Caco-2 (cell line): ENCODE measurements around the gene TMEM170A. TPM values are rescaled to one million over a fixed set of nuclear protein-coding genes. Genes with fewer than 3 reads are reported as not detected.
"Not testable (repeated sequence)": the region's sequence is repeated elsewhere in the genome, so short reads cannot be mapped to it uniquely, and the experiment has no call there.

Experiments
- BruUV-seq: library from RNA; stranded (reverse); fragments of 400-500 nt; replicated peaks from 2 replicates; lab custom pipeline; 2021; lab: Mats Ljungman, UMichigan
- CTCF ChIA-PET: fragments of 300-600 bp; sonication (Branson Sonifier 250); formaldehyde crosslinking; loops from one replicate; lab custom pipeline; 2022; ENCODE audit warnings: antibody characterized with exemption; lab: Charles Lee
- POLR2A ChIA-PET: fragments of 300-600 bp; sonication (Branson Sonifier 250); formaldehyde crosslinking; loops from one replicate; lab custom pipeline; 2022; ENCODE audit warnings: antibody characterized with exemption; lab: Charles Lee
- DNase-seq, 2 experiments: peaks; one replicate each; pipeline versions ENCODE4 v3.0.0 to v3.0.0-alpha.2; 2020 to 2022
- H3K27me3 ChIP-seq: replicated peaks from 2 replicates; pipeline ENCODE4 v1.6.0; 2011; ENCODE audit warnings: low read length; ENCODE audit not compliant: control insufficient read depth, insufficient read depth
- H3K36me3 ChIP-seq: 2 replicates; pipeline ENCODE4 v1.5.1; 2011; ENCODE audit warnings: low read length; ENCODE audit not compliant: control insufficient read depth, insufficient read depth
- H3K4me1 ChIP-seq: fragments of 250-450 bp; sonication (Bioruptor Pico); 2 replicates; pipeline ENCODE4 v1.5.1; 2020; ENCODE audit warnings: mild to moderate bottlenecking
- H3K4me3 ChIP-seq: 2 replicates; pipeline ENCODE4 v1.5.1; 2011; ENCODE audit warnings: low read depth, mild to moderate bottlenecking, control low read depth, low read length
- H3K9me3 ChIP-seq: fragments of 250-450 bp; sonication (Bioruptor Pico); 2 replicates; pipeline ENCODE4 v1.5.1; 2020; ENCODE audit warnings: mild to moderate bottlenecking, moderate library complexity
- H3K27ac Mint-ChIP-seq: one replicate; pipeline ENCODE4 v1.8.0; 2022; ENCODE audit warnings: mixed read lengths; ENCODE audit not compliant: unreplicated experiment
- H3K27me3 Mint-ChIP-seq: one replicate; pipeline ENCODE4 v1.8.0; 2022; ENCODE audit warnings: mixed read lengths; ENCODE audit not compliant: insufficient read depth, unreplicated experiment
- H3K36me3 Mint-ChIP-seq: one replicate; pipeline ENCODE4 v1.8.0; 2022; ENCODE audit warnings: mild to moderate bottlenecking, mixed read lengths; ENCODE audit not compliant: insufficient read depth, unreplicated experiment
- H3K4me1 Mint-ChIP-seq: one replicate; pipeline ENCODE4 v1.8.0; 2022; ENCODE audit warnings: low read depth, mixed read lengths; ENCODE audit not compliant: unreplicated experiment
- H3K4me3 Mint-ChIP-seq: one replicate; pipeline ENCODE4 v1.8.0; 2022; ENCODE audit warnings: mild to moderate bottlenecking, moderate library complexity, mixed read lengths; ENCODE audit not compliant: unreplicated experiment
- H3K9me3 Mint-ChIP-seq: one replicate; pipeline ENCODE4 v1.8.0; 2022; ENCODE audit warnings: mixed read lengths; ENCODE audit not compliant: unreplicated experiment
- CTCF ChIP-seq, 2 experiments: fragments of 200-600 bp in 1 of 2; IDR thresholded peaks; 1 replicate in 1 of 2; 2 replicates in 1 of 2; pipeline versions ENCODE4 v1.5.1 to v1.8.0; 2011 to 2022; ENCODE audit warnings: antibody characterized with exemption in 1 of 2, control low read depth in 1 of 2, inconsistent platforms in 1 of 2, low read depth in 1 of 2, low read length in 1 of 2, mild to moderate bottlenecking in 1 of 2, moderate library complexity in 1 of 2; ENCODE audit not compliant: insufficient read depth in 1 of 2, severe bottlenecking in 1 of 2, unreplicated experiment in 1 of 2
- intact Hi-C: fragments of 100-400 bp; cut with micrococcal nuclease; formaldehyde crosslinking; loops from one replicate; pipeline ENCODE4 v1.10.0; 2022; ENCODE audit not compliant: unreplicated experiment
- total RNA-seq: library from RNA; stranded (reverse); gene quantifications from 2 replicates; pipeline ENCODE4 v1.2.3, GENCODE V29; 2022

The TMEM170A gene
- total RNA-seq, 1 experiment from 2014 or later: 63.6 TPM

- H3K36me3 Mint-ChIP-seq: no peaks in the 10 kb centered on the region
- DNase-seq: no peak
- no peak for TF ChIP-seq CTCF (IDR thresholded peaks at IDR 0.05; ENCODE audit: insufficient read depth in 1 of 2, low read depth in 1 of 2, low read length in 1 of 2, severe bottlenecking in 1 of 2, unreplicated experiment in 1 of 2)
- Histone ChIP-seq H3K36me3 (no peaks in the 10 kb centered on the region), H3K4me1 (no peaks in the 10 kb centered on the region), H3K4me3 (no peak overlapping the region), H3K9me3 (no peaks in the 10 kb centered on the region), H3K27me3 (no peaks in the 10 kb centered on the region)
- H3K4me1 Mint-ChIP-seq: no peaks in the 10 kb centered on the region
- POLR2A ChIA-PET: interaction anchor here (0.6 kb wide), 1 partner anchor 790 kb away, joined by 3 read pairs; no protein-coding TSS in a partner anchor
- intact Hi-C loops: no loop called here
- no peak overlapping the region for H3K4me3 Mint-ChIP-seq
- CTCF ChIA-PET: interaction anchor here (0.7 kb wide), 1 partner anchor 16 kb away, joined by 9 read pairs; no protein-coding TSS in a partner anchor
- H3K9me3 Mint-ChIP-seq: no peaks in the 10 kb centered on the region
- no peaks in the 10 kb centered on the region for H3K27me3 Mint-ChIP-seq
- H3K27ac Mint-ChIP-seq: no peak overlapping the region
- no TSS peak for BruUV-seq
Measured at GRCh38 chr16:75501359-75501758, 36.9 kb upstream of the TMEM170A start.

- POLR2A ChIA-PET, H3K27me3 ChIP-seq, H3K4me1 Mint-ChIP-seq, intact Hi-C loops, H3K4me3 Mint-ChIP-seq, DNase-seq, H3K4me1 ChIP-seq, CTCF ChIA-PET, H3K36me3 Mint-ChIP-seq, BruUV-seq, H3K9me3 ChIP-seq, H3K4me3 ChIP-seq, H3K27ac Mint-ChIP-seq, H3K9me3 Mint-ChIP-seq, H3K36me3 ChIP-seq, H3K27me3 Mint-ChIP-seq: not testable (repeated sequence)
Measured at GRCh38 chr16:75498605-75499322, 34.3 kb upstream of the TMEM170A start.

- intact Hi-C loops: no loop called here
- no peaks in the 10 kb centered on the region for H3K27me3 Mint-ChIP-seq
- Histone ChIP-seq H3K9me3 (no peaks in the 10 kb centered on the region), H3K4me1 (no peaks in the 10 kb centered on the region), H3K36me3 (no peaks in the 10 kb centered on the region), H3K27me3 (no peaks in the 10 kb centered on the region), H3K4me3 (no peak overlapping the region)
- no peak for DNase-seq
- CTCF ChIA-PET: no interaction called here
- no peak overlapping the region for H3K27ac Mint-ChIP-seq
- no peaks in the 10 kb centered on the region for H3K36me3 Mint-ChIP-seq
- H3K4me3 Mint-ChIP-seq: no peak overlapping the region
- no TSS peak for BruUV-seq
- POLR2A ChIA-PET: interaction anchor here (0.8 kb wide), 1 partner anchor 19 kb away, joined by 7 read pairs; no protein-coding TSS in a partner anchor
- H3K4me1 Mint-ChIP-seq: peaks cover 6% of the 10 kb centered on the region
- no peaks in the 10 kb centered on the region for H3K9me3 Mint-ChIP-seq
- TF ChIP-seq CTCF (IDR thresholded peaks at IDR 0.05; ENCODE audit: insufficient read depth in 1 of 2, low read depth in 1 of 2, low read length in 1 of 2, severe bottlenecking in 1 of 2, unreplicated experiment in 1 of 2): no peak
Measured at GRCh38 chr16:75497558-75497957, 33.1 kb upstream of the TMEM170A start.
